ENCODE results near the gene RAB5B. TPM values are rescaled to one million over a fixed set of nuclear protein-coding genes. Genes with fewer than 3 reads are reported as not detected.

Gene RAB5B
- total RNA-seq, 1 experiment from 2014 or later: 55.0 TPM

DNA sequence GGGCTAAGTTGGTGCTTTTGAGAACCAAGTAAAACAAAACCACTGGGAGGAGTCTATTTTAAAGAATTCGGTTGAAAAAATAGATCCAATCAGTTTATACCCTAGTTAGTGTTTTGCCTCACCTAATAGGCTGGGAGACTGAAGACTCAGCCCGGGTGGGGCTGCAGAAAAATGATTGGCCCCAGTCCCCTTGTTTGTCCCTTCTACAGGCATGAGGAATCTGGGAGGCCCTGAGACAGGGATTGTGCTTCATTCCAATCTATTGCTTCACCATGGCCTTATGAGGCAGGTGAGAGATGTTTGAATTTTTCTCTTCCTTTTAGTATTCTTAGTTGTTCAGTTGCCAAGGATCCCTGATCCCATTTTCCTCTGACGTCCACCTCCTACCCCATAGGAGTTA lies 1.8 kb upstream of the RAB5B start (continued):
- TF ChIP-seq, protein P1, sequence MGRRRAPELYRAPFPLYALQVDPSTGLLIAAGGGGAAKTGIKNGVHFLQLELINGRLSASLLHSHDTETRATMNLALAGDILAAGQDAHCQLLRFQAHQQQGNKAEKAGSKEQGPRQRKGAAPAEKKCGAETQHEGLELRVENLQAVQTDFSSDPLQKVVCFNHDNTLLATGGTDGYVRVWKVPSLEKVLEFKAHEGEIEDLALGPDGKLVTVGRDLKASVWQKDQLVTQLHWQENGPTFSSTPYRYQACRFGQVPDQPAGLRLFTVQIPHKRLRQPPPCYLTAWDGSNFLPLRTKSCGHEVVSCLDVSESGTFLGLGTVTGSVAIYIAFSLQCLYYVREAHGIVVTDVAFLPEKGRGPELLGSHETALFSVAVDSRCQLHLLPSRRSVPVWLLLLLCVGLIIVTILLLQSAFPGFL (CRISPR knock-in tag; IDR thresholded peaks at IDR 0.05; ENCODE audit: borderline replicate concordance): no peak
- TF ChIP-seq TEAD1 (CRISPR knock-in tag; IDR thresholded peaks at IDR 0.05) (no peak), ZNF396 (CRISPR knock-in tag; IDR thresholded peaks at IDR 0.05; ENCODE audit: borderline replicate concordance) (no peak)

- DNase-seq (ENCODE audit: low spot score) (no peak), ATAC-seq (no peak)
- Mint-ChIP-seq H3K4me3 (no peak overlapping the region), H3K27ac (peak overlapping the region; percentile 92), H3K4me1 (peaks cover 8% of the 10 kb centered on the region), H3K9me3 (no peaks in the 10 kb centered on the region), H3K36me3 (peaks cover 31% of the 10 kb centered on the region), H3K27me3 (ENCODE audit: low read depth) (no peaks in the 10 kb centered on the region)
- TF ChIP-seq, protein P2, sequence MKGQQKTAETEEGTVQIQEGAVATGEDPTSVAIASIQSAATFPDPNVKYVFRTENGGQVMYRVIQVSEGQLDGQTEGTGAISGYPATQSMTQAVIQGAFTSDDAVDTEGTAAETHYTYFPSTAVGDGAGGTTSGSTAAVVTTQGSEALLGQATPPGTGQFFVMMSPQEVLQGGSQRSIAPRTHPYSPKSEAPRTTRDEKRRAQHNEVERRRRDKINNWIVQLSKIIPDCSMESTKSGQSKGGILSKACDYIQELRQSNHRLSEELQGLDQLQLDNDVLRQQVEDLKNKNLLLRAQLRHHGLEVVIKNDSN (CRISPR knock-in tag; IDR thresholded peaks at IDR 0.05): no peak
- TF ChIP-seq NFATC4 (CRISPR knock-in tag; IDR thresholded peaks at IDR 0.05) (no peak), SOX15 (CRISPR knock-in tag; IDR thresholded peaks at IDR 0.05) (no peak)
- POLR2A ChIA-PET: no interaction called here
- CTCF ChIA-PET: interaction anchor here (0.6 kb wide), 1 partner anchor 75 kb away, joined by 3 read pairs; no protein-coding TSS in a partner anchor
Observed at GRCh38 chr12:55972456-55972855, 1.4 kb upstream of the RAB5B start.

DNA sequence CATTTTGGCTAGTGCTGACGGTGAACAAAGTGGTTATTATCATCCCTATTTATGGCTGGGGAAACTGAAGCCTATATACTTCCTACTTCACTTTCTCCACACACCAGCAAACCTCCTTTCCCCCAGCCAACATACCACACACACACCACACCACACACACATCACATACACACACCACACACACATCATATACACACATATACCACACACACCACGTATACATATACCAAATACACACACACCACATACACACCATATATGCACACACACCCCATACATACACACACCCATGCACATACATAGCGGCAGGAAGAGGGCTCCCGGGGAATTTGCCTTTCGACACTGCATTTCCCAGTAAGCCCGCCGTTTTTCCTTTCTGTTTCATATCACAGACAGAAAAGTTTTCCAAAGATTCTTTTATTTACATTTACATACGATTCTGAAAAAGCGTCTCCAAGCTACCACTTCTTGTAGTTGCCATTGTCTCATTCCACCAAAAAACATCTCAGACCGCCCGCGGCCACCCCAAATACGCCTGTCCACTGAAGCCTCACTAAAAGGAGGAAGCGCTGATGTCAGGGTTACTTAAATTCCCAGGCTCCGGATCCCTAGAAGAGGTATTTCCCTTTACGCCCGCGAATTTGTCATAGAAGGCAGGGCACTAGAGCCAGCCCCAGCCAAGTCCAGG lies 823 bp upstream of the RAB5B start:
- no peak for ATAC-seq

DNA sequence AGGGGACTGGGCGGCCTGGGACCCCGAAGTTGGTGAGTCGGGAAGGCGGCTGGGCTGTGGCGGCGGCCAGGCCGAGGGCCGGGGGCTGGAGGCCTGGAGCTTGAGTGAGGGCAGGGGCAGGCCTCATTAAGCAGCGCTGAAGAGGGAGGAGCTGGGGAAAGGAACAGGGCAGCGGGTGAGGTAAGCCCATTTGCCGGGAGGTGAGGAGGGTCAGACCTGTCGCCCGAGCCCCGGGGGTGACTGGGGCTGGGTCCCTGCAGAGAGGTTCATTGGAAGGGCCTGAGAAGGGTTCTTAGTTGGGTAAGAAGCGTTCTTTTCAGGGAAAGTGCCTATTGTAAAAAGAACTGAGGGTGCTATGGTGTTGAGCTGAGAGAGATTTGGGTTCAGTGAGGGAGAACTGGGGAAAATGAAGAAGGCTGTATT lies 441 bp downstream of the RAB5B start:
- peak; percentile 8 for ATAC-seq
- no peak overlapping the region for H3K27ac Mint-ChIP-seq
- no peaks in the 10 kb centered on the region; the same call in 1 of the 2 replicates for H3K4me1 Mint-ChIP-seq
- peaks cover 36% of the 10 kb centered on the region for H3K36me3 Mint-ChIP-seq
- POLR2A ChIA-PET: interaction anchor here (0.6 to 2.1 kb wide), 24 partner anchors 9 to 1481 kb away, joined by 3 to 22 read pairs (median 5); partner anchors contain the start of genes CD63, DNAJC14, ERBB3 and IKZF4
- CTCF ChIA-PET: interaction anchor here (0.7 to 2.5 kb wide), 33 partner anchors 11 to 663 kb away, joined by 3 to 32 read pairs (median 5); partner anchors contain the start of genes CD63, DNAJC14, ERBB3 and IKZF4
- peak; percentile 54 for DNase-seq (ENCODE audit: low spot score)
- no peak overlapping the region for H3K4me3 Mint-ChIP-seq
- no peaks in the 10 kb centered on the region for H3K27me3 Mint-ChIP-seq (ENCODE audit: low read depth)
- no peaks in the 10 kb centered on the region for H3K9me3 Mint-ChIP-seq
- TF ChIP-seq, protein P3, sequence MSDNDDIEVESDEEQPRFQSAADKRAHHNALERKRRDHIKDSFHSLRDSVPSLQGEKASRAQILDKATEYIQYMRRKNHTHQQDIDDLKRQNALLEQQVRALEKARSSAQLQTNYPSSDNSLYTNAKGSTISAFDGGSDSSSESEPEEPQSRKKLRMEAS (CRISPR knock-in tag; IDR thresholded peaks at IDR 0.05): peak; percentile 46; the same call in 1 of the 2 replicates
- TF ChIP-seq CTCF (IDR thresholded peaks at IDR 0.05) (no peak), HMGXB4 (CRISPR knock-in tag; IDR thresholded peaks at IDR 0.05) (no peak; the same call in 1 of the 2 replicates), CREM (CRISPR knock-in tag; IDR thresholded peaks at IDR 0.05) (no peak), PRRX2 (CRISPR knock-in tag; IDR thresholded peaks at IDR 0.05) (no peak), GABPB1 (CRISPR knock-in tag; IDR thresholded peaks at IDR 0.05) (no peak), NFATC4 (CRISPR knock-in tag; IDR thresholded peaks at IDR 0.05) (no peak), NFE2L1 (CRISPR knock-in tag; IDR thresholded peaks at IDR 0.05) (no peak)
- TF ChIP-seq, protein P2 (CRISPR knock-in tag; IDR thresholded peaks at IDR 0.05): 0 out of 2 replicates have a peak, but pooled peaks have one; percentile 4
- TF ChIP-seq, protein P4, sequence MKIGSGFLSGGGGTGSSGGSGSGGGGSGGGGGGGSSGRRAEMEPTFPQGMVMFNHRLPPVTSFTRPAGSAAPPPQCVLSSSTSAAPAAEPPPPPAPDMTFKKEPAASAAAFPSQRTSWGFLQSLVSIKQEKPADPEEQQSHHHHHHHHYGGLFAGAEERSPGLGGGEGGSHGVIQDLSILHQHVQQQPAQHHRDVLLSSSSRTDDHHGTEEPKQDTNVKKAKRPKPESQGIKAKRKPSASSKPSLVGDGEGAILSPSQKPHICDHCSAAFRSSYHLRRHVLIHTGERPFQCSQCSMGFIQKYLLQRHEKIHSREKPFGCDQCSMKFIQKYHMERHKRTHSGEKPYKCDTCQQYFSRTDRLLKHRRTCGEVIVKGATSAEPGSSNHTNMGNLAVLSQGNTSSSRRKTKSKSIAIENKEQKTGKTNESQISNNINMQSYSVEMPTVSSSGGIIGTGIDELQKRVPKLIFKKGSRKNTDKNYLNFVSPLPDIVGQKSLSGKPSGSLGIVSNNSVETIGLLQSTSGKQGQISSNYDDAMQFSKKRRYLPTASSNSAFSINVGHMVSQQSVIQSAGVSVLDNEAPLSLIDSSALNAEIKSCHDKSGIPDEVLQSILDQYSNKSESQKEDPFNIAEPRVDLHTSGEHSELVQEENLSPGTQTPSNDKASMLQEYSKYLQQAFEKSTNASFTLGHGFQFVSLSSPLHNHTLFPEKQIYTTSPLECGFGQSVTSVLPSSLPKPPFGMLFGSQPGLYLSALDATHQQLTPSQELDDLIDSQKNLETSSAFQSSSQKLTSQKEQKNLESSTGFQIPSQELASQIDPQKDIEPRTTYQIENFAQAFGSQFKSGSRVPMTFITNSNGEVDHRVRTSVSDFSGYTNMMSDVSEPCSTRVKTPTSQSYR (CRISPR knock-in tag; IDR thresholded peaks at IDR 0.05): 0 out of 2 replicates have a peak, but pooled peaks have one; percentile 53
- TF ChIP-seq, protein P5, sequence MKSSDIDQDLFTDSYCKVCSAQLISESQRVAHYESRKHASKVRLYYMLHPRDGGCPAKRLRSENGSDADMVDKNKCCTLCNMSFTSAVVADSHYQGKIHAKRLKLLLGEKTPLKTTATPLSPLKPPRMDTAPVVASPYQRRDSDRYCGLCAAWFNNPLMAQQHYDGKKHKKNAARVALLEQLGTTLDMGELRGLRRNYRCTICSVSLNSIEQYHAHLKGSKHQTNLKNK (CRISPR knock-in tag; IDR thresholded peaks at IDR 0.05): no peak
- TF ChIP-seq, protein P1 (CRISPR knock-in tag; IDR thresholded peaks at IDR 0.05; ENCODE audit: borderline replicate concordance): no peak

More for the DNA sequence above, 823 bp upstream of the RAB5B start:
- no peaks in the 10 kb centered on the region for H3K9me3 Mint-ChIP-seq
- H3K27ac Mint-ChIP-seq: no peak overlapping the region
- H3K27me3 Mint-ChIP-seq (ENCODE audit: low read depth): no peaks in the 10 kb centered on the region
- TF ChIP-seq EMX1 (CRISPR knock-in tag; IDR thresholded peaks at IDR 0.05) (no peak), ZBTB21 (CRISPR knock-in tag; IDR thresholded peaks at IDR 0.05; ENCODE audit: borderline replicate concordance) (no peak), ETV6 (CRISPR knock-in tag; IDR thresholded peaks at IDR 0.05) (peak; percentile 6; the same call in 1 of the 2 replicates)
- peaks cover 34% of the 10 kb centered on the region for H3K36me3 Mint-ChIP-seq
- peaks cover 2% of the 10 kb centered on the region for H3K4me1 Mint-ChIP-seq
- CTCF ChIA-PET: interaction anchor here (0.6 to 2.5 kb wide), 28 partner anchors 12 to 317 kb away, joined by 3 to 32 read pairs (median 5); partner anchors contain the start of genes CD63, DNAJC14, ORMDL2 and PA2G4
- POLR2A ChIA-PET: interaction anchor here (0.6 to 2.1 kb wide), 21 partner anchors 8 to 263 kb away, joined by 3 to 22 read pairs (median 5); partner anchors contain the start of genes CD63, DNAJC14, IKZF4 and MYL6
- H3K4me3 Mint-ChIP-seq: no peak overlapping the region
- no peak for DNase-seq (ENCODE audit: low spot score)

All from WTC11 (cell line).